HEK293 (cell line): ENCODE data around the gene WWOX.

ENCODE experiments used
- CTCF ChIA-PET: fragments of 350-600 bp; formaldehyde crosslinking; extraction: SDS; loops from one replicate; lab custom pipeline; 2021; ENCODE audit warnings: antibody characterized with exemption; lab: Yijun Ruan, JAX
- POLR2A ChIA-PET: fragments of 300-600 bp; formaldehyde crosslinking; extraction: SDS; loops from one replicate; lab custom pipeline; 2020; ENCODE audit warnings: antibody characterized with exemption, inconsistent platforms; lab: Yijun Ruan, JAX
- H3K27ac ChIP-seq: fragments of 200-500 bp; sonication (Bioruptor generic); 2 replicates; pipeline ENCODE4 v1.5.1; 2014; ENCODE audit warnings: low read depth, low read length, control low read depth, inconsistent platforms; ENCODE audit errors: extremely low read depth
- H3K36me3 ChIP-seq, 2 experiments: fragments of 200-500 bp in 1 of 2; sonication (Bioruptor generic) in 1 of 2; 1 replicate in 1 of 2; 2 replicates in 1 of 2; pipeline ENCODE4 v1.5.1; 2014 to 2017; ENCODE audit warnings: inconsistent platforms in 2 of 2, low read length in 2 of 2; ENCODE audit not compliant: control insufficient read depth in 2 of 2, insufficient read depth in 1 of 2
- H3K4me1 ChIP-seq: fragments of 200-500 bp; sonication (Bioruptor generic); 2 replicates; pipeline ENCODE4 v1.5.1; 2014; ENCODE audit warnings: mild to moderate bottlenecking, low read length, inconsistent platforms; ENCODE audit not compliant: control insufficient read depth, insufficient read depth
- H3K4me3 ChIP-seq: 2 replicates; pipeline ENCODE4 v1.5.1; 2011; ENCODE audit warnings: low read depth, mild to moderate bottlenecking, control low read depth, low read length, moderate library complexity
- H3K9me3 ChIP-seq: fragments of 200-500 bp; sonication (Bioruptor generic); 2 replicates; pipeline ENCODE4 v1.5.1; 2014; ENCODE audit warnings: low read depth, low read length, inconsistent platforms; ENCODE audit not compliant: control insufficient read depth, insufficient read depth
- HOXA7 ChIP-seq: sonication (generic); formaldehyde crosslinking; IDR thresholded peaks from 2 replicates; pipeline ENCODE4 v1.8.1; 2022; ENCODE audit warnings: missing genetic modification reagents, borderline replicate concordance
- KLF7 ChIP-seq: fragments of 450-650 bp; formaldehyde crosslinking; IDR thresholded peaks from 2 replicates; pipeline ENCODE4 v1.5.1; 2016; ENCODE audit warnings: missing biosample characterization, missing genetic modification characterization, borderline replicate concordance
- PRDM2 ChIP-seq: fragments of 450-650 bp; formaldehyde crosslinking; IDR thresholded peaks from 2 replicates; pipeline ENCODE4 v1.5.1; 2016; ENCODE audit warnings: missing biosample characterization, missing genetic modification characterization, borderline replicate concordance
- RBAK ChIP-seq: fragments of 450-650 bp; formaldehyde crosslinking; IDR thresholded peaks from 2 replicates; pipeline ENCODE4 v1.5.1; 2016; ENCODE audit warnings: missing biosample characterization, missing genetic modification characterization
- SCRT2 ChIP-seq: fragments of 450-650 bp; formaldehyde crosslinking; IDR thresholded peaks from 2 replicates; pipeline ENCODE4 v1.5.1; 2016; ENCODE audit warnings: missing biosample characterization, missing genetic modification characterization
- YY2 ChIP-seq: fragments of 450-650 bp; formaldehyde crosslinking; IDR thresholded peaks from 2 replicates; pipeline ENCODE4 v1.5.1; 2016; ENCODE audit warnings: missing biosample characterization, missing genetic modification characterization
- ZNF112 ChIP-seq: fragments of 450-650 bp; formaldehyde crosslinking; IDR thresholded peaks from 2 replicates; pipeline ENCODE4 v1.5.0; 2017; ENCODE audit warnings: missing biosample characterization, missing genetic modification characterization
- ZNF121 ChIP-seq: fragments of 450-650 bp; formaldehyde crosslinking; IDR thresholded peaks from 2 replicates; pipeline ENCODE4 v1.5.1; 2016; ENCODE audit warnings: missing biosample characterization, missing genetic modification characterization
- ZNF324 ChIP-seq: fragments of 450-650 bp; formaldehyde crosslinking; IDR thresholded peaks from 2 replicates; pipeline ENCODE4 v1.5.1; 2016; ENCODE audit warnings: missing biosample characterization, missing genetic modification characterization
- ZNF391 ChIP-seq: fragments of 450-650 bp; formaldehyde crosslinking; IDR thresholded peaks from 2 replicates; pipeline ENCODE4 v1.5.1; 2016; ENCODE audit warnings: low read depth, missing biosample characterization, missing genetic modification characterization, borderline replicate concordance
- ZNF433 ChIP-seq: fragments of 450-650 bp; formaldehyde crosslinking; IDR thresholded peaks from 2 replicates; pipeline ENCODE4 v1.5.1; 2016; ENCODE audit warnings: missing biosample characterization, missing genetic modification characterization, low read depth
- ZNF48 ChIP-seq: fragments of 450-650 bp; formaldehyde crosslinking; IDR thresholded peaks from 2 replicates; pipeline ENCODE4 v1.5.1; 2016; ENCODE audit warnings: missing biosample characterization, missing genetic modification characterization
- ZNF518A ChIP-seq: fragments of 450-650 bp; formaldehyde crosslinking; conservative IDR thresholded peaks from 2 replicates; pipeline ENCODE4 v1.5.1; 2016; ENCODE audit warnings: low read depth, missing biosample characterization, missing genetic modification characterization
- ZNF529 ChIP-seq: fragments of 450-650 bp; formaldehyde crosslinking; IDR thresholded peaks from 2 replicates; pipeline ENCODE4 v1.5.1; 2017; ENCODE audit warnings: missing genetic modification characterization, missing biosample characterization; ENCODE audit not compliant: insufficient replicate concordance
- ZNF549 ChIP-seq: fragments of 450-650 bp; IDR thresholded peaks from 2 replicates; pipeline ENCODE4 v1.5.1; 2018; ENCODE audit warnings: missing biosample characterization, missing genetic modification characterization, mild to moderate bottlenecking, inconsistent platforms, moderate library complexity
- ZNF670 ChIP-seq: fragments of 450-650 bp; formaldehyde crosslinking; IDR thresholded peaks from 2 replicates; pipeline ENCODE4 v1.5.1; 2016; ENCODE audit warnings: missing biosample characterization, missing genetic modification characterization, low read depth
- TF ChIP-seq, protein P1 (sequence below): fragments of 450-650 bp; formaldehyde crosslinking; IDR thresholded peaks from 2 replicates; pipeline ENCODE4 v1.5.1; 2016; ENCODE audit warnings: missing biosample characterization, missing genetic modification characterization
- TF ChIP-seq, protein P2 (sequence below): fragments of 450-650 bp; formaldehyde crosslinking; IDR thresholded peaks from 2 replicates; pipeline ENCODE4 v1.5.1; 2017; ENCODE audit warnings: missing biosample characterization, missing genetic modification characterization
- TF ChIP-seq, protein P3 (sequence below): fragments of 450-650 bp; formaldehyde crosslinking; IDR thresholded peaks from 2 replicates; pipeline ENCODE4 v1.5.1; 2016; ENCODE audit warnings: missing biosample characterization, missing genetic modification characterization

WWOX gene

GRCh38 chr16:79139799-79140198 lies 1040.3 kb downstream of the WWOX start:
- no peaks in the 10 kb centered on the region for H3K4me1 ChIP-seq
- POLR2A ChIA-PET: no interaction called here
- TF ChIP-seq, protein P1, sequence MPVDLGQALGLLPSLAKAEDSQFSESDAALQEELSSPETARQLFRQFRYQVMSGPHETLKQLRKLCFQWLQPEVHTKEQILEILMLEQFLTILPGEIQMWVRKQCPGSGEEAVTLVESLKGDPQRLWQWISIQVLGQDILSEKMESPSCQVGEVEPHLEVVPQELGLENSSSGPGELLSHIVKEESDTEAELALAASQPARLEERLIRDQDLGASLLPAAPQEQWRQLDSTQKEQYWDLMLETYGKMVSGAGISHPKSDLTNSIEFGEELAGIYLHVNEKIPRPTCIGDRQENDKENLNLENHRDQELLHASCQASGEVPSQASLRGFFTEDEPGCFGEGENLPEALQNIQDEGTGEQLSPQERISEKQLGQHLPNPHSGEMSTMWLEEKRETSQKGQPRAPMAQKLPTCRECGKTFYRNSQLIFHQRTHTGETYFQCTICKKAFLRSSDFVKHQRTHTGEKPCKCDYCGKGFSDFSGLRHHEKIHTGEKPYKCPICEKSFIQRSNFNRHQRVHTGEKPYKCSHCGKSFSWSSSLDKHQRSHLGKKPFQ (tag by site-specific recombination): no peak
- no peak for TF ChIP-seq ZNF112 (tag by site-specific recombination)
- no peak for TF ChIP-seq ZNF529 (tag by site-specific recombination)
- no peak for TF ChIP-seq ZNF549 (tag by site-specific recombination)
- no peak for TF ChIP-seq ZNF433
- TF ChIP-seq ZNF518A: no peak
- TF ChIP-seq HOXA7: no peak
- TF ChIP-seq, protein P2, sequence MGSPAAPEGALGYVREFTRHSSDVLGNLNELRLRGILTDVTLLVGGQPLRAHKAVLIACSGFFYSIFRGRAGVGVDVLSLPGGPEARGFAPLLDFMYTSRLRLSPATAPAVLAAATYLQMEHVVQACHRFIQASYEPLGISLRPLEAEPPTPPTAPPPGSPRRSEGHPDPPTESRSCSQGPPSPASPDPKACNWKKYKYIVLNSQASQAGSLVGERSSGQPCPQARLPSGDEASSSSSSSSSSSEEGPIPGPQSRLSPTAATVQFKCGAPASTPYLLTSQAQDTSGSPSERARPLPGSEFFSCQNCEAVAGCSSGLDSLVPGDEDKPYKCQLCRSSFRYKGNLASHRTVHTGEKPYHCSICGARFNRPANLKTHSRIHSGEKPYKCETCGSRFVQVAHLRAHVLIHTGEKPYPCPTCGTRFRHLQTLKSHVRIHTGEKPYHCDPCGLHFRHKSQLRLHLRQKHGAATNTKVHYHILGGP (tag by site-specific recombination): no peak
- TF ChIP-seq SCRT2 (tag by site-specific recombination): no peak
- TF ChIP-seq ZNF121 (tag by site-specific recombination): no peak
- no peak for TF ChIP-seq PRDM2 (tag by site-specific recombination)
- no peak for TF ChIP-seq RBAK (tag by site-specific recombination)
- no peak for TF ChIP-seq KLF7
- TF ChIP-seq ZNF391 (tag by site-specific recombination): no peak
- TF ChIP-seq ZNF48: no peak
- TF ChIP-seq, protein P3, sequence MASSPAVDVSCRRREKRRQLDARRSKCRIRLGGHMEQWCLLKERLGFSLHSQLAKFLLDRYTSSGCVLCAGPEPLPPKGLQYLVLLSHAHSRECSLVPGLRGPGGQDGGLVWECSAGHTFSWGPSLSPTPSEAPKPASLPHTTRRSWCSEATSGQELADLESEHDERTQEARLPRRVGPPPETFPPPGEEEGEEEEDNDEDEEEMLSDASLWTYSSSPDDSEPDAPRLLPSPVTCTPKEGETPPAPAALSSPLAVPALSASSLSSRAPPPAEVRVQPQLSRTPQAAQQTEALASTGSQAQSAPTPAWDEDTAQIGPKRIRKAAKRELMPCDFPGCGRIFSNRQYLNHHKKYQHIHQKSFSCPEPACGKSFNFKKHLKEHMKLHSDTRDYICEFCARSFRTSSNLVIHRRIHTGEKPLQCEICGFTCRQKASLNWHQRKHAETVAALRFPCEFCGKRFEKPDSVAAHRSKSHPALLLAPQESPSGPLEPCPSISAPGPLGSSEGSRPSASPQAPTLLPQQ (tag by site-specific recombination): no peak
- TF ChIP-seq ZNF324 (tag by site-specific recombination): no peak
- TF ChIP-seq ZNF670 (tag by site-specific recombination): no peak
- TF ChIP-seq YY2: no peak
- no peaks in the 10 kb centered on the region for H3K36me3 ChIP-seq
- CTCF ChIA-PET: interaction anchor here (0.6 kb wide), 1 partner anchor 1386 kb away, joined by 3 read pairs; no protein-coding TSS in a partner anchor
- H3K4me3 ChIP-seq: no peak overlapping the region
- no peak overlapping the region for H3K27ac ChIP-seq
- no peaks in the 10 kb centered on the region for H3K9me3 ChIP-seq
